Measurements from ENCODE around the gene PRKN.

The PRKN gene

DNA sequence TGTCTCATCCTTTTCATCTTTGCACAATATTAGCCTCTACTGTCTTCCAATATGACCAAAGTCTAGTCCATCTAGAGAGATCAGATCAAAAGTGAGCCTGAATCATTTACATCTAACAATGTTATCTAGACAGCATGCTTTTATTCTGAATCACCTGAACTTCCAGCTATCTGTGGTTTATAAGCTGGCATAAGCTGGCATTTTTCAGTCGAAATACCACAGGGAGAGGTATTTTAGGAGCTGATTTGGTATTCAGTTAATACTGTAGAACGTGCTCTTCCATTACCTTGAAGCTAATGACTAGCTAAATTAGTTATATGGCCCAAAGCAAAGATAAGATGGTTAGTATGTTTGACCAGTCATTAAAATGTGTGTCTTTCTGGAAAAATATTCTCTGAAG is 1265.4 kb downstream of the PRKN start:
- DNase-seq (ENCODE audit: low spot score in 2 of 2) = no peak

DNA sequence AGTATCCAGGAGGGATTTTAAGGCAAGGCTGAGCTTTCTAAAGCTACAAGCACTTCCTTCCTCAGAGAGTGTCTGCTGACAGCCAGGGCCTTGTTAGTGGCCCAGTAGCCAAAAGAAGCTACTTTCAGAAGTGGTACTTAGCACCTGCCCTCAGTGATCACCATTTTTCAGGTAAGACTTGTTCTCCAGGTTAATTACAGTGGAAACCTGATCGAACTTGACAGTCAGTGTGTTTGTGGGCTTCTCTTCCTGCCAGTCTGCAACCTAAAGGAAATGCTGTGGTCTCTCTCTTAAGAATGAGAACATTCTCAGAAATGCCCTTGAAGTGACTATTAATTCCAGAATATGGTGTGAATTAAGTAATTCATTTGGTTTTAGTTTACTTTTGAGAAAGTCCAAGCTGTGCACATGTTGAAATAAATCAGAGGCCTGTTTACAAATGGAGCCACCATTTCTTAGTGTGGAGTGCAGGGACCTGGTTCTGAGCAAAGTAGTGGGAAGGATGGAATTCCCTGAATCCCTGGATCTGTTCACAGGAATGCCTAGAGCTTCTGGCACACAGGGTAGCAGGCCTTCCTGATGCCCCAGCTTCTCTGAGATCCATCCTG is 1268.5 kb downstream of the PRKN start:
- Mint-ChIP-seq H3K27me3 (no peaks in the 10 kb centered on the region), H3K4me1 (no peaks in the 10 kb centered on the region), H3K36me3 (no peaks in the 10 kb centered on the region), H3K27ac (no peak overlapping the region), H3K4me3 (no peak overlapping the region), H3K9me3 (no peaks in the 10 kb centered on the region)
- no peak for DNase-seq (ENCODE audit: low spot score in 2 of 2)
- no peak for ATAC-seq (ENCODE audit: low read depth)

More for the DNA sequence above, 1265.4 kb downstream of the PRKN start:
- no peak overlapping the region for H3K27ac Mint-ChIP-seq
- H3K27me3 Mint-ChIP-seq = no peaks in the 10 kb centered on the region
- no peak for ATAC-seq (ENCODE audit: low read depth)
- no peak overlapping the region for H3K4me3 Mint-ChIP-seq
- no peaks in the 10 kb centered on the region for H3K9me3 Mint-ChIP-seq
- H3K4me1 Mint-ChIP-seq = no peaks in the 10 kb centered on the region
- no peaks in the 10 kb centered on the region for H3K36me3 Mint-ChIP-seq

DNA sequence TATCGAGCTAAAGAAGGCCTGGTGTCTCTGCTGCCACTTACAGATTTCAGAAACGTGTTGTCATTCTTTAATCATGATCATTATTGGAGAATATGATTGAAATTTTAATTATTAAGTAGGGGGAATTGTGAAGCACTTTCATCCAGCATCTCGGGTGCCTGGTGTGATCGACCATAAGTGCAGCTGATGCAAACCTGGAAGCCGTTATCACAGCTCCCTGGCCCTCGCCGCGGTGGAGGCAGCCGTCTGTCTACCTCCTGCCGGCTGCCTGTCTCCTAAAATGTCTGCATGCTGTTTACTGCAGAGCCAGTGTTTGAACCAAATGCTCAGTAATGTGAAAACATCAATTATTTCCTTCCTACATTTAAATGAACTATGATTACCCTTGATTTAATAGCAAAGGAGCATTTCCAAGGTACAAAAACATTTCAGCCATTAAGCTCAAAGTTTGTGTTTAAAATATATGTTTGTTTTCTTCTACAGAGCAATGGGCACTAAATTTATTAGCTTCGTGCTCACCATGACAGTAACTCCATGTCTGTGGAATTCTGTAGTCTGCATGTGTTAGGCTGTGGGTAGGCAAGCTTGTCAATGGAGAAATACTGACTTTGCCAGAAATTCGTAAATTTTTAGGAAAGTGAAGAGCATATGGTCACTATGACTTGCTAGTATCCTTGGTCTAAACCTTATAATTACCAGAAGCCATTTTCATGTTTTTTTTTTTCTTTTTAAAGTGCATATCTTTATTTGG is 1269.2 kb downstream of the PRKN start:
- Mint-ChIP-seq H3K27ac (no peak overlapping the region), H3K4me1 (no peaks in the 10 kb centered on the region), H3K9me3 (no peaks in the 10 kb centered on the region), H3K27me3 (no peaks in the 10 kb centered on the region), H3K36me3 (no peaks in the 10 kb centered on the region), H3K4me3 (no peak overlapping the region)
- DNase-seq (ENCODE audit: low spot score in 2 of 2) (no peak), ATAC-seq (ENCODE audit: low read depth) (no peak)

DNA sequence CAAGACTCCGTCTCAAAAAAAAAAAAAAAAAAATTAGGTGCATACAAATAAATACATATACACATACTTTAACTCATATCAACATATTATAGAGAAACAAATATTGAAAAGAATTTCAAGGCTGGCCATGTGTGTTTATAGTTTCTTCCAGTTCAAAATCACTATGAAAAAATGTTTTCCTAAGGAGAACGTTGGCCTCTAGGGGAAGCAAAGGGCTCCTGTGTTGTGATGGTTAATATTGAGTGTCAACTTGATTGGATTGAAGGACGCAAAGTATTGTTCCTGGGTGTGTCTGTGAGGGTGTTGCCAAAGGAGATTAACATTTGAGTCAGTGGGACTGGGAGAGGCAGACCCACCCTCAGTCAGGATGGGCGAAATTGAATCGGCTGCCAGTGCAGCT is 1271.7 kb downstream of the PRKN start:
- no peaks in the 10 kb centered on the region for H3K27me3 Mint-ChIP-seq
- H3K36me3 Mint-ChIP-seq = no peaks in the 10 kb centered on the region
- H3K4me1 Mint-ChIP-seq = no peaks in the 10 kb centered on the region
- H3K4me3 Mint-ChIP-seq = no peak overlapping the region
- no peak overlapping the region for H3K27ac Mint-ChIP-seq
- no peaks in the 10 kb centered on the region for H3K9me3 Mint-ChIP-seq
- ATAC-seq (ENCODE audit: low read depth) (no peak), DNase-seq (ENCODE audit: low spot score in 2 of 2) (no peak)

DNA sequence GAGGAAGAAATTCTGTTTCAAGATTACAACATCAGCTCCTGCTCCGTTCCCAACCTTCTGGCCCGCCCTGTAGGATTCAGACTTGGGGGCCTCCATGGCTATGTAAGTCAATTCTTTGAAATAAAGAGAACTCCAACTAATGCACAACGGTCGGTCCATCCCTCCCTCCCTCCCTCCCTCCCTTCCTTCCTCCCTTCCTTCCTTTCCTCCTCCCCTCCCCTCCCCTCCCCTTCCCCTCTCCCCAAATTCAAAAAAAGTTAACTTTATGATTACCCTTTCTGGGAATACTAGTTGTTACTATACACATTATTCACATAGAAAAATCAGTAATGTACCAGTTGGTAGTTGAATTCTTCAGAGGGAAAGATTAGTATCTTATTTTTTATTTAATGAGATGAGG is 1274.0 kb downstream of the PRKN start:
- H3K4me3 Mint-ChIP-seq = no peak overlapping the region
- no peaks in the 10 kb centered on the region for H3K9me3 Mint-ChIP-seq
- ATAC-seq (ENCODE audit: low read depth) (no peak), DNase-seq (ENCODE audit: low spot score in 2 of 2) (no peak)
- H3K27ac Mint-ChIP-seq = no peak overlapping the region
- no peaks in the 10 kb centered on the region for H3K36me3 Mint-ChIP-seq
- no peaks in the 10 kb centered on the region for H3K4me1 Mint-ChIP-seq
- no peaks in the 10 kb centered on the region for H3K27me3 Mint-ChIP-seq

- Mint-ChIP-seq H3K27ac (no peak overlapping the region), H3K9me3 (no peaks in the 10 kb centered on the region), H3K36me3 (no peaks in the 10 kb centered on the region), H3K4me1 (no peaks in the 10 kb centered on the region), H3K4me3 (no peak overlapping the region), H3K27me3 (no peaks in the 10 kb centered on the region)
- DNase-seq (ENCODE audit: low spot score in 2 of 2) = no peak
- no peak for ATAC-seq (ENCODE audit: low read depth)
These were observed 1275.3 kb downstream of the PRKN start for GRCh38 chr6:161452241-161452640.

GRCh38 chr6:161449521-161449920 is 1278.0 kb downstream of the PRKN start:
- Mint-ChIP-seq H3K4me3 (no peak overlapping the region), H3K36me3 (no peaks in the 10 kb centered on the region), H3K27ac (no peak overlapping the region), H3K9me3 (no peaks in the 10 kb centered on the region), H3K4me1 (no peaks in the 10 kb centered on the region), H3K27me3 (no peaks in the 10 kb centered on the region)
- DNase-seq (ENCODE audit: low spot score in 2 of 2) (no peak), ATAC-seq (ENCODE audit: low read depth) (no peak)

DNA sequence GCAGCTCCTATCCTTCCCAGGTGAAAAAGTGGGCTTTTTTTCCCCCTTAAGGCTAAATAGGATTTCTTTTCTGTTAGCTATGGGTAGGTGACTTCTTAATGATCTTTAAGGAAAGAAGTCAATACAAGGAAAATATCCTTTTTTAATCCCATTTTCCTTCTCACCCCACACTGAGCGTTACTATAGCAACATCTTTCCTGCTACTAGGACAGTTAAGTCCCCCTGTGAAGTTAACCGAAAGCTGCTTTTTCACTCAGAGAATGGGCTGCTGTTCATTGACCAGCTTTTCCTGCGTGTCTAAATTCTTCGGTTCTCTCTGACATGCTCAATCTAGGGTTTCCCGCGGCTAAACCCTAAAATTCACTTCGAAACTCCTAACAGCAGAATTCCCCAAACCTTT is 1280.6 kb downstream of the PRKN start:
- Mint-ChIP-seq H3K9me3 (no peaks in the 10 kb centered on the region), H3K4me1 (no peaks in the 10 kb centered on the region), H3K27me3 (no peaks in the 10 kb centered on the region), H3K27ac (no peak overlapping the region), H3K4me3 (no peak overlapping the region), H3K36me3 (no peaks in the 10 kb centered on the region)
- no peak for ATAC-seq (ENCODE audit: low read depth)
- DNase-seq (ENCODE audit: low spot score in 2 of 2) = no peak

GRCh38 chr6:161446296-161446925 is 1281.2 kb downstream of the PRKN start:
- DNase-seq (ENCODE audit: low spot score in 2 of 2) (no peak), ATAC-seq (ENCODE audit: low read depth) (no peak)
- Mint-ChIP-seq H3K27me3 (no peaks in the 10 kb centered on the region), H3K4me3 (no peak overlapping the region), H3K4me1 (no peaks in the 10 kb centered on the region), H3K27ac (no peak overlapping the region), H3K9me3 (no peaks in the 10 kb centered on the region), H3K36me3 (no peaks in the 10 kb centered on the region)

- H3K9me3 Mint-ChIP-seq = no peaks in the 10 kb centered on the region
- no peak overlapping the region for H3K27ac Mint-ChIP-seq
- DNase-seq (ENCODE audit: low spot score in 2 of 2) = no peak
- H3K36me3 Mint-ChIP-seq = no peaks in the 10 kb centered on the region
- no peaks in the 10 kb centered on the region for H3K4me1 Mint-ChIP-seq
- no peak overlapping the region for H3K4me3 Mint-ChIP-seq
- no peak for ATAC-seq (ENCODE audit: low read depth)
- no peaks in the 10 kb centered on the region for H3K27me3 Mint-ChIP-seq
These were observed 1282.4 kb downstream of the PRKN start for GRCh38 chr6:161445021-161445799.

DNA sequence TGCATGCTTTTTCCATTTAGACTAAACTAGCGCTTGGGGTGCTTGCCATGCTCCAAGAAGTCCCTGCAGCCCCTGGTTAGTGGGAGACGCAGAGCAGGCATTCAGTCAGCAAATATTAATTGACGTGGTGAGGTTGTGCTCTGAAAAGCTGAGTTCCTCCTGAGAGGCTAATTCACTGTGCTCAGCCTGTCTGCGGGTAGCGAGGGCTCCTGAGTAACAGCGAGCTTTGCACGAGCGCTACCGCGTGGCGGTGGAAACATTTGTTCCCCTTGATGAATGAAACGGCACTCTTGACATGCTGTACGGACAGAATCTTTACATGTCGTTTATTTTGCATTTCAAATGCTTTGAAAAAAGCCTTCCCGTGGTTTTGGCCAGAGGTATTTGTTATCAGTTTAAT is 1283.1 kb downstream of the PRKN start:
- no peaks in the 10 kb centered on the region for H3K9me3 Mint-ChIP-seq
- no peak overlapping the region for H3K4me3 Mint-ChIP-seq
- H3K27me3 Mint-ChIP-seq = no peaks in the 10 kb centered on the region
- ATAC-seq (ENCODE audit: low read depth) (no peak), DNase-seq (ENCODE audit: low spot score in 2 of 2) (no peak)
- no peaks in the 10 kb centered on the region for H3K4me1 Mint-ChIP-seq
- H3K36me3 Mint-ChIP-seq = no peaks in the 10 kb centered on the region
- H3K27ac Mint-ChIP-seq = no peak overlapping the region

GRCh38 chr6:161443848-161444247 is 1283.7 kb downstream of the PRKN start:
- DNase-seq (ENCODE audit: low spot score in 2 of 2) (no peak), ATAC-seq (ENCODE audit: low read depth) (no peak)
- Mint-ChIP-seq H3K4me1 (no peaks in the 10 kb centered on the region), H3K9me3 (no peaks in the 10 kb centered on the region), H3K4me3 (no peak overlapping the region), H3K36me3 (no peaks in the 10 kb centered on the region), H3K27ac (no peak overlapping the region), H3K27me3 (no peaks in the 10 kb centered on the region)

- H3K36me3 Mint-ChIP-seq = no peaks in the 10 kb centered on the region
- DNase-seq (ENCODE audit: low spot score in 2 of 2) (no peak), ATAC-seq (ENCODE audit: low read depth) (no peak)
- no peaks in the 10 kb centered on the region for H3K9me3 Mint-ChIP-seq
- H3K27me3 Mint-ChIP-seq = no peaks in the 10 kb centered on the region
- no peaks in the 10 kb centered on the region for H3K4me1 Mint-ChIP-seq
- no peak overlapping the region for H3K4me3 Mint-ChIP-seq
- H3K27ac Mint-ChIP-seq = no peak overlapping the region
These were observed 1285.1 kb downstream of the PRKN start for GRCh38 chr6:161442420-161442819.

- no peaks in the 10 kb centered on the region for H3K27me3 Mint-ChIP-seq
- H3K36me3 Mint-ChIP-seq = no peaks in the 10 kb centered on the region
- no peaks in the 10 kb centered on the region for H3K9me3 Mint-ChIP-seq
- ATAC-seq (ENCODE audit: low read depth) = no peak
- DNase-seq (ENCODE audit: low spot score in 2 of 2) = no peak
- no peak overlapping the region for H3K27ac Mint-ChIP-seq
- H3K4me3 Mint-ChIP-seq = no peak overlapping the region
- no peaks in the 10 kb centered on the region for H3K4me1 Mint-ChIP-seq
These were observed 1287.3 kb downstream of the PRKN start for GRCh38 chr6:161440299-161440698.

All from memory B cell (primary cell).